Amniotic stem cell (primary cell): ENCODE data around the gene RYR3.
A peak's percentile ranks its signal among the peaks of the same experiment; 100 is the strongest.

Source experiments
- DNase-seq: peaks from one replicate; lab custom pipeline; 2025; lab: John Stamatoyannopoulos, UW

The RYR3 gene

GRCh38 chr15:33837294-33837693 lies 526.5 kb downstream of the RYR3 start:
- no peak for DNase-seq

- no peak for DNase-seq
Measured at GRCh38 chr15:33839540-33839939, 528.8 kb downstream of the RYR3 start.

DNA sequence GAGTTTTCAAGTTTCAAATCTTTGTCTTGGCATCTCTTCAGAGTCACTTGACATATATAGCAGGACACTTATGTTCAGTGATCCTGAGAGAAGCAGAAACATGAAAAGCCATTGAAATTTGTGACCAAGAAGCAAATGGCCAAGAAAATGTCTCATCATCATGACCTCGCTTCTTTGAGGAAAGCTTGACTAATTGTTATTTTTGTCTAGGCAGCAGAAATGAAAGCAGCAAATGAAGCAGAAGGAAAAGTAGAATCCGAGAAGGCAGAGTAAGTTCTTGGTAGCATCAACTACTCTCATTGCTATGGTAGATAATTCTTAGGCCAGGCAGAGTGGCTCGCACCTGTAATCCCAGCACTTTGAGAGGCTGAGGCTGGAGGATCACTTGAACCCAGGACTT lies 529.8 kb downstream of the RYR3 start:
- DNase-seq, result no peak

- no peak for DNase-seq
Measured at GRCh38 chr15:33844186-33844585, 533.4 kb downstream of the RYR3 start.

GRCh38 chr15:33844597-33844996 lies 533.8 kb downstream of the RYR3 start:
- DNase-seq, result no peak

DNA sequence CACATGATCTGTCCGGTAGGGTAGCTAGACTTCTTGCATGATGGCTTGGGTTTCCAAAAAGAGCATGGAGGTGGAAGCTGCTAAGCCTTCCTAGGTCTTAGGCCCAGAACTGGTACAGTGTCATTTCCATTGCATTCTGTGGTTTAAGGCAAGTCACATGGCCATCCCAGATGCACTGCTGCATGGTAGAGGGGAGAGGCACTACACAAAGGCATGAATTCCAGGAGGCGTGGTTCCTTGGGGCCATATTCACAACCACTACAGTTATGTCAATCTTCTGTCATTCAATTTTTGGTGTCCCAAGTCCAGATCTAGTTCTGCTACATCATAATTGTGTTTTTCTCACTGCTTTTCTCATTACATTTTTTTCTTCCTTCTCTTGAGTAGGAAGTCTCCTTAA lies 535.4 kb downstream of the RYR3 start:
- no peak for DNase-seq

DNA sequence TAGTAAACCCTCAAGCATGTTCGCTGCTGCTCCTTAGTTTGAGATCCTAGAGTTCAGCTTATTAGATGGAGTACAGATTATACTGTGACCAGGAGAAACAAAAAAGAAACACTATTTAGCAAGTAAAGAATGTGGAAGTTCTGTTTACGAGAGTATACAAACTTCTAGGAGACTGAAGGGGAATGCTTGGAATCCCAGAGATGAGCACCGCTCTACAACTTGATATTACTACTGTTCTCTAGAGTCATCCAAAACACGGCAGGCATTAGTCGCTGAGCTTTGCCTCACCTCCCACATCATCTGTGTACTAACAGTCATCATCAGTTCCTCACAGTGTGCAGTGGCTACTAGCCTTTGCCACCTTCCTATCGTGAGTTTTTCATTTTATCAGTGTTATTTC lies 536.1 kb downstream of the RYR3 start:
- DNase-seq, result no peak

DNA sequence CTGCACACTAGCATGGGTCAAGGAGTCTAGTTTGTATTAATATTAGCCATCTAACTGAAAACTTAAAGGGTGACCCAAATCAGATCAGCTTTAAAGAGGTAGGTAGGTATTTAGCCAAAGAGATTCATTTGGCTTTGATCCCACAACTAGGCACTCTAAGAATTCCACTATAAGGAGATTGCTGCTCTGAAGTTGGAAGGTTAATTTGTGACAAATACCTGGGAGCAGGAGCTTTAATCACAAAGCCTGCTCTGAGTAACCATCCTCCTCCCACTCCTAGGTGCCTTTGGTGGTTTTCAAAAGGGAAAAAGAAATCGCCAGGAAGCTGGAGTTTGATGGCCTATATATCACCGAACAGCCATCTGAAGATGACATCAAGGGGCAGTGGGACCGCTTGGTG lies 537.2 kb downstream of the RYR3 start:
- DNase-seq, result no peak

DNA sequence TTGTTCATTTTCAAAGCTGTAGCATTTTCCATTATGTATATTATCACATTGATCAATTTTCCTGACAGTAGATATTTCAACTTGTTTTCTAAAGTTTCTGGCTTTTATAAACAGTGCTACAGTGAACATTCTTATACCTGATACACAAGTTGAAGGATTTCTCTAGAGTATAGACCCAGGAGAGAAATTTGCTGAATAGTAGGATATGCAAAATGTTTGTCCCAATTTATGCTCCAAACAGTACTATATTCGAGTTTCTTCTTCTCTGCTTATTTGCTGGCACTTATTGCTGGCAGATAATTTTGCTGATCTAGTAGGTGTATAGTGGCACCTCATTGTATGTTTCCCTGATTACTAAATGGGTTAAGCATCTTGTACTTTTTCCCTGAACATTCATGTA lies 540.3 kb downstream of the RYR3 start:
- no peak for DNase-seq

DNA sequence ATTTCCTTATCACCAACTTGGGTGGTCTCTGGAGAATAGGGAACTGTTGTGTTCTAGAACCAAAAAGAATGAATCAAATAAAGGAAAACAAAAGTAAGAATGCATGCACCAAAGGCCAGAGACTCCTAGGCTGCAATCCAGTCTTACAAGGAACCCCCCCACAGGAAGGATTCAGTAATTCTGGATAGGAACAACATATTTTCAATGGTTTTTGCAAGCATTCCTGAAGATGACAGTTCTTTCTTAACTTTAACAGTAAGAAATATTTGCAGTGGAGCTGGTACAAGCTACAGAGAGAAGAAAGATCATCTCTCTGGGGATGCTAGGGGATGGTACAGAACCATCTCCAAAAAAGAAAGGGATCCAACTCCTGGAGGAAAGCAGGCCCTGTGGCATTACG lies 541.3 kb downstream of the RYR3 start:
- no peak for DNase-seq

- peak; percentile 16 for DNase-seq
Measured at GRCh38 chr15:33852570-33852969, 541.8 kb downstream of the RYR3 start.

GRCh38 chr15:33857726-33858125 lies 547.0 kb downstream of the RYR3 start:
- no peak for DNase-seq

DNA sequence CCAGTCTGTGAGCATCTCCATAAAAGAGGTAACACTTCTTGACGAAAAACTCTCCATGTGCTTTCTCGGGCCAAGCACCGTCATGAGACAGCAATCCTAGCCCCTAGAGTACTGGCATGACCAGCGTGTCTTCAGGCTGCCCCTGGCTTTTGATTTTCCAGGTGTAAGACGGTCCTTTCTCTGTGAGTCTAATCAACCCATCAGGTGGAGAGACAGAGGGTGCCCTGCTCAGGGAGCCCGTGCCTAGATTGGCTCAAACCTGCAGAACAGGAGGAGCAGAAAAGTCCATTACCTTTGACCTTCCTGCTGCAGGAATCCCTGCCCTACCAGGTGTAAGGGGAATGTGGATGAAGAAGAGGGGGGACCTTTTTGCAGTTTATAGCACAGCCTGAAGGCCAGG lies 548.1 kb downstream of the RYR3 start:
- DNase-seq, result no peak

- no peak for DNase-seq
Measured at GRCh38 chr15:33859992-33860545, 549.3 kb downstream of the RYR3 start.

DNA sequence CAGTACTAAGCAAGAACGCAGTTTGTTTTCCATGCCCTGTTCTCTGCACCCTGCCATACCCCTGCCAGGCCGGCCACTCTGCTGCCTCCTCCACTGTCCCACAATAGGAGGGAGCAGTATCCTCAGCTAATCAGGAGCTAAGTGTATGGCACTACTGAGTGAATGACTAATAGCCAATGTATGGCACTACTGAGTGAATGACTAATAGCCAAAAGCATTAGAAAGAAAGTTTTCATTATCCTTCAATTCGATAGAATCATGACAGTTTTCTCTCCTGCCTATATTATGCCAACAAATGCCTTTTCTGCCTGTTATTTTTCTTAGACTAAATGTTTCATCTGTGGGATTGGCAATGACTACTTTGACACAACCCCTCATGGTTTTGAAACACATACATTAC lies 550.0 kb downstream of the RYR3 start:
- peak; percentile 18 for DNase-seq

DNA sequence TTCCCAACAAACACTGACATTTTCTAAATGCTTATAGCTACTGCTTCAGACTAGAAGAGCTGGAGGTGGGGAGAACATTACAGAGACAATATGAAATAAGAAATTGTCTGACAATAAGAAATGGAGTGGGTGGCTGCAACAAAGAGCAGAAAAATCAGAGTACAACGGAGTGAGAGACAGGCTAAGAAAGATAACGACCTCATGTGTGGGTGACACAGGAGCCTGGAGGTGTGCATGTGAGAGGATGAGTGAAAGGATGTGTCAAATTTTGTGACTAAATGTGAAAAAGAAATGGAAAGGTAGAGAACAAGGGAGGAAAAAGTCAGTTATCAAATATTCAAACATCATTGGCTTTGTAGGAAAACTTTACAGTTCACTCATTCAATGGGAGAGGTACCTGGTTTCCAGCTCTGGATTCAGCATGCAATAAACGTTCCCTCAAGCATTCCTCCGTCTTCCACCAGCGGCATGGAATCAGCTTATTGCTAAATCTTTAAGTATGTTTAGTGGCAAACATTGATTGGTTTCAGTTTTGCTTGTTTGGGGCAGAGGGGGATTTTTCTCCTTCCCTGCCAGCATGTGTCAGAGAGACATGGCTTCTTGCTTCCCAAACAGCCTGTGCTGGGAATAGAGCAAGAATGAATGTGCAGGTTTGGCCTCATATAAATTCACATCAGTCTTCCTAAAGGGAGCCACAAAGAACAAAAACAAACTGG lies 553.8 kb downstream of the RYR3 start:
- DNase-seq, result no peak

GRCh38 chr15:33865416-33865815 lies 554.6 kb downstream of the RYR3 start:
- no peak for DNase-seq

DNA sequence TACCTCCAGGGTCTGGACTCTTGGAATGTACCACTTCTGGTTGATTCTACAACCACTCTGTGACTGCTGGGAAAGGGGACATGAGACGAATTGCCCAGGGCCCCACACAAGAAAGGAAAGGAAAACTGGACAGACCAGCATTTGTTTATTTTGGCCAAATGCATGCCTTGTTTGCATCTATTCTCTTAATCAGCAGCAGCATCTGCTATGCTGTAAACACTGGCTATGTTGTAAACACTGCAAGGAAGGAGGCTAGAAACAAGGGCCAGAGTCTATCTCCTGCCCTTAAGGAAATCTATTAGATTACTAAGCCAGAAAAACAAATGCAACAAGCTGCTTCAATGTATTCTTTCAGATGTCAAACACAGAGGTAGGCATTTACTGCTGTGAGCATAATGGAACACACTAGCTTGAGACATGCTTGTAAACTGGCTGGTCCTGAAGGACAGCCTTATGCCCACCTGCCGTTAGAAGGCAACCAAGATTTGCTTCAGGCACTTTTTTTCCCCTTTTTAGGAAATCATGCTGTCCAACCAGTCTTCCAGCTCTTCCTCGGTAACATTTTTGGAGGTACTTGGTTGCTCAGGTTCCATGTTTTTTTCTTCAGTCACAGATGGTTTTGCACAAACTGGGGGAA lies 555.5 kb downstream of the RYR3 start:
- no peak for DNase-seq

- no peak for DNase-seq
Measured at GRCh38 chr15:33871980-33872379, 561.2 kb downstream of the RYR3 start.

DNA sequence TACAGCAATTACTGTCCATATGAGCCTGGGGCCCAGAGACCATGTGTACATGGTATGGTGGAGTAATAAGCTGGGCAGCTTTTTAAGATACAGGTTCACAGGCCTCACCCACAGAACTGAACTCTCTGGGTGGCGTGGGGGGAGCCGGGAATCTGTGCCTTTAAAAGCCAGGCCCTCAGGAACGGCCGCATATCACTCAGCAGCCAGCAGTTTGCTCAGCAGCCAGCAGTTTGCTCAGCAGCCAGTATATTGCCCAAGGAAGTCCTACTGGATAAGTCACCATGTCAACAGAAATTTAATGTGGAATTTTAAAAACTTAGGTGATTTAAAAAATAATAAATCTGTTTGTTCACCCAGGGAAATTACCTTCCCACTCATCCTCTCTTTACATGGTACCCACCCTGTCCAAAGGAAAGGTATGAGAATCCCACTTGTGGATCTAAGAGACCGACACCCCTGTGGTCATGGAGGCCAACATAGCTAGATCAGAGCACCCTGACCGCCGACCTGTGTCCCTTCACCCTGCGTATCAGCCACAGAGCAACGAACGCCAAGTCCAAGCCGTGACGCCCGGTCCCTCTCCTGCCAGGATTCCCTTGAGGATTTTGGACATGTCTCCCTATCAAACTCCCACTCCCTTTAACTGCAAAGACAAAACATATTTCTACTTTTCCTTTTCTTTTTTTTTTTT lies 561.8 kb downstream of the RYR3 start:
- DNase-seq, result no peak

DNA sequence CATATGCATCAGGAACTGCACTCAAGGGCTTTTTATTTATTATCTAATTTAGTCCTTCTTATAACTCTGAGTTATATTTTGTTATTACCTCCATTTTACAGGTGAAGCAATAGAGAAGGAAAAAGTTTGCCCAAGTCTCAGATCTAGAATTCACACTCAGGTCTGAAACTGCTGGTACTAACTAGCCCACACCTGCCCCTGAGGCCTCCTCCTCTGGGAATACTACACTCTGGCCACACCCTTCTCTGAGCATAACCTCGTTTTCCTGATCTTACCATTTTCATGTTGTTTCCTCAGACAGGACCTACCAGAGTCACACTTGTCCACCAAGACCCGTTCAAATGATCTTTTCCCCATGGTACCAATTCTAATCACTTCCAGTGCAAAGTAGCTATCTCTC lies 563.4 kb downstream of the RYR3 start:
- no peak for DNase-seq

- no peak for DNase-seq
Measured at GRCh38 chr15:33882921-33883320, 572.2 kb downstream of the RYR3 start.

DNA sequence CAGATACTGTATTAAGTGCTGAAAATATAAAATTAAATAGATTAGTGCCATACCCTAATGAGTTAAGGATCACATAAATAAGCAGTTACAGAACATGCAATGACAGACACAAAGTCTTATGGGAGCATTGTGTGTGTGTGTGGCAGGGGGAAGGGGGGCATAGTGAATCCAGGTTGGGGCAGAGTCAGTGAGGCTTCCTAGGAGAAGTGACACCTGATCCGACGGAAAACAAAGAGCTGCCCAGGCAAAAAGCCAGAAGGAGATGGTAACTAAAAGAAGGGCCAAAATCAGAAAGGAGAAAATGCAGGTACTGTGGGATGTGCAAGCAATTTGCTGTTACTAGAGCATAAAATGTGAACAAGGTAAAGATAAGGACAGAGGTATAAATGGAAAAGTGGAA lies 577.4 kb downstream of the RYR3 start:
- no peak for DNase-seq
